GM12892 (cell line): ENCODE measurements around the gene AGK.

Experiments used
- POLR2A ChIP-seq: IDR thresholded peaks from 2 replicates; pipeline ENCODE4 v1.6.1; 2011; ENCODE audit warnings: low read depth, low read length, control low read depth
- POLR2AphosphoS5 ChIP-seq: IDR thresholded peaks from 2 replicates; pipeline ENCODE4 v1.6.1; 2011; ENCODE audit warnings: low read depth, low read length, control low read depth

DNA sequence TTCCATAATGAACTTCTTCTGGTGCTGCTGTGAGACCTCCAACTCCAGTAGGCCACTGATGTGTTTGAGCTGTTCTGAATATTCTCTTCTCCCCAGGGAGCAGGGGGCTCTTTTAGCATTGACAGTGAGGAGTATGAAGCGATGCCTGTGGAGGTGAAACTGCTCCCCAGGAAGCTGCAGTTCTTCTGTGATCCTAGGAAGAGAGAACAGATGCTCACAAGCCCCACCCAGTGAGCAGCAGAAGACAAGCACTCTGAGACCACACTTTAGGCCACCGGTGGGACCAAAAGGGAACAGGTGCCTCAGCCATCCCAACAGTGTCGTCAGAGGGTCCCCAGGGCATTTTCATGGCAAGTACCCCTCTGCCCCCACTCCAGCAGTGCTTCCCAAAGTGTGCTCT, 101.5 kb downstream of the AGK start:
- TF ChIP-seq POLR2A (no peak), POLR2AphosphoS5 (no peak)
